Esophagus muscularis mucosa (tissue), 4 donors: ENCODE results near the gene WRNIP1.

Source experiments
- EP300 ChIP-seq: sonication (generic); formaldehyde crosslinking; IDR thresholded peaks from one replicate; pipeline ENCODE4 v1.6.1; 2017; ENCODE audit warnings: antibody characterized with exemption
- POLR2A ChIP-seq: fragments of 450-650 bp; IDR thresholded peaks from one replicate; pipeline ENCODE4 v1.6.1; 2017; ENCODE audit warnings: antibody characterized with exemption, moderate library complexity, mild to moderate bottlenecking, low read depth
- POLR2AphosphoS5 ChIP-seq, 2 donors: sonication (generic); formaldehyde crosslinking; IDR thresholded peaks; one replicate each; pipeline ENCODE4 v1.6.1; 2017; ENCODE audit warnings: antibody characterized with exemption in 2 of 2
- TF ChIP-seq, protein P1 (sequence below), 3 experiments: fragments of 200-600 bp in 2 of 3; fragments of 450-650 bp in 1 of 3; sonication (generic) in 2 of 3; IDR thresholded peaks; one replicate each; pipeline ENCODE4 v1.5.1; 2017 to 2019; ENCODE audit warnings: antibody characterized with exemption in 3 of 3, mild to moderate bottlenecking in 2 of 3, moderate library complexity in 1 of 3

DNA sequence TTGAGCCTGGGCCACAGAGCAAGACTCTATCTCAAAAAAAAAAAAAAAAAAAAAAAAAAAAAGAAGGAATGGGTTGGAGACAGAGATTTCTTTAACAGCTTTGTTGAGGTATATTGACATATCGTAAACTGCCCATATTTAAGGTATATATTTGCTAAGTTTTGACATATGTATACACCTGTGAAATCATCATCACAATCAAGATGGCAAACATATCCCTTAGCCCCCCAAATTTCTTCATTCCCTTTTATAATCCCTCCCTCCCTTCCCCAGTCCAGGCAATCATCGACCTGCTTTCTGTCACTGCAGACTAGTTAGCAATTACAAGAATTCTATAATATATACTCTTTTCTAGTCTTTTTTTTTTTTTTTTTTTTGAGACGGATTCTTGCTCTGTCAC, 47.5 kb downstream of the WRNIP1 start:
- TF ChIP-seq POLR2AphosphoS5 (IDR thresholded peaks at IDR 0.05) = no peak
- TF ChIP-seq, protein P1, sequence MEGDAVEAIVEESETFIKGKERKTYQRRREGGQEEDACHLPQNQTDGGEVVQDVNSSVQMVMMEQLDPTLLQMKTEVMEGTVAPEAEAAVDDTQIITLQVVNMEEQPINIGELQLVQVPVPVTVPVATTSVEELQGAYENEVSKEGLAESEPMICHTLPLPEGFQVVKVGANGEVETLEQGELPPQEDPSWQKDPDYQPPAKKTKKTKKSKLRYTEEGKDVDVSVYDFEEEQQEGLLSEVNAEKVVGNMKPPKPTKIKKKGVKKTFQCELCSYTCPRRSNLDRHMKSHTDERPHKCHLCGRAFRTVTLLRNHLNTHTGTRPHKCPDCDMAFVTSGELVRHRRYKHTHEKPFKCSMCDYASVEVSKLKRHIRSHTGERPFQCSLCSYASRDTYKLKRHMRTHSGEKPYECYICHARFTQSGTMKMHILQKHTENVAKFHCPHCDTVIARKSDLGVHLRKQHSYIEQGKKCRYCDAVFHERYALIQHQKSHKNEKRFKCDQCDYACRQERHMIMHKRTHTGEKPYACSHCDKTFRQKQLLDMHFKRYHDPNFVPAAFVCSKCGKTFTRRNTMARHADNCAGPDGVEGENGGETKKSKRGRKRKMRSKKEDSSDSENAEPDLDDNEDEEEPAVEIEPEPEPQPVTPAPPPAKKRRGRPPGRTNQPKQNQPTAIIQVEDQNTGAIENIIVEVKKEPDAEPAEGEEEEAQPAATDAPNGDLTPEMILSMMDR (IDR thresholded peaks at IDR 0.05) = no peak
- no peak for TF ChIP-seq POLR2A
- TF ChIP-seq EP300 = no peak
